GM18505 (cell line): ENCODE measurements around the gene NGRN.

Experiments used
- ATAC-seq: cut with Tn5 transposase; IDR thresholded peaks from one replicate; pipeline ENCODE4 v1.9.1; 2021; ENCODE audit not compliant: unreplicated experiment
- POLR2A ChIP-seq: IDR thresholded peaks from 4 replicates; pipeline ENCODE4 v1.6.1; 2011; ENCODE audit warnings: borderline replicate concordance; ENCODE audit not compliant: insufficient read depth, insufficient read length; ENCODE audit errors: extremely low read depth

The NGRN gene, protein sequence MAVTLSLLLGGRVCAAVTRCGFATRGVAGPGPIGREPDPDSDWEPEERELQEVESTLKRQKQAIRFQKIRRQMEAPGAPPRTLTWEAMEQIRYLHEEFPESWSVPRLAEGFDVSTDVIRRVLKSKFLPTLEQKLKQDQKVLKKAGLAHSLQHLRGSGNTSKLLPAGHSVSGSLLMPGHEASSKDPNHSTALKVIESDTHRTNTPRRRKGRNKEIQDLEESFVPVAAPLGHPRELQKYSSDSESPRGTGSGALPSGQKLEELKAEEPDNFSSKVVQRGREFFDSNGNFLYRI

DNA sequence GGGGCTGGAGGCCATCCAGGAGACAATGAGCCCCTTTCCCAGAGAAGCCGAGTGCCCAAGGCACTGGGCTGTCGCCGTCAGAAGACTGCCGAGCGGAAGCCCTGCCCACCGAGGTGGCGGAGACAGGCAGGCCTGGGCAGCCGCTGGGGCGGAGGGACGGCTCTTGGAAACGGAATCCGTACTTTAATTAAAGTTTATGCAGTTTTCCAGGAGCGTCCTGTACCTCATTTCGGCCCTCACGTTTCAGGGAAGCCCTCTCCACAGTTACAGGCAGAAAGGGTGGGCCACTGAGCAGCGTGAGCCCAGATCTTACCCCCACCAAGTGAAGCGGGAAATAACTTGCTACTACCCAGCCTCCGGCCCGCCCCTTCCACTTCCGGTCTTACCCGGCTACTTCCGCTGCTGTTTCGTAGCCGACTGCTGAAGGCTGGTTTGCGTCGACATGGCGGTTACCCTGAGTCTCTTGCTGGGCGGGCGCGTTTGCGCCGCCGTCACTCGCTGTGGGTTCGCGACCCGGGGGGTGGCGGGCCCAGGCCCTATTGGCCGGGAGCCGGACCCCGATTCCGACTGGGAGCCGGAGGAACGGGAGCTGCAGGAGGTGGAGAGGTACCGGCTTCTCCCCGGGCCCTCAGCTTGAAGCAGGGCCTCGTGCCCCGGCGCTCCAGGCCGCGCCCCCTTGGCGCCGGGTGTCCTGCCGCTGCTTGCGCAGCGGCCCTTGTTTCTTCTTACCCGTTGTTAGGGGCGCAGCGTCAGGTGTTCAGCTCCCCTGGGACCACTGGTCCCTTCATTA is at the start of gene NGRN:
Gene NGRN (plus strand): TSS at position 402 of the 790 bp plus-strand sequence. CDS start 41 bp downstream, at position 443.
- TF ChIP-seq POLR2A: peak; percentile 98
- ATAC-seq: peak; percentile 81

DNA sequence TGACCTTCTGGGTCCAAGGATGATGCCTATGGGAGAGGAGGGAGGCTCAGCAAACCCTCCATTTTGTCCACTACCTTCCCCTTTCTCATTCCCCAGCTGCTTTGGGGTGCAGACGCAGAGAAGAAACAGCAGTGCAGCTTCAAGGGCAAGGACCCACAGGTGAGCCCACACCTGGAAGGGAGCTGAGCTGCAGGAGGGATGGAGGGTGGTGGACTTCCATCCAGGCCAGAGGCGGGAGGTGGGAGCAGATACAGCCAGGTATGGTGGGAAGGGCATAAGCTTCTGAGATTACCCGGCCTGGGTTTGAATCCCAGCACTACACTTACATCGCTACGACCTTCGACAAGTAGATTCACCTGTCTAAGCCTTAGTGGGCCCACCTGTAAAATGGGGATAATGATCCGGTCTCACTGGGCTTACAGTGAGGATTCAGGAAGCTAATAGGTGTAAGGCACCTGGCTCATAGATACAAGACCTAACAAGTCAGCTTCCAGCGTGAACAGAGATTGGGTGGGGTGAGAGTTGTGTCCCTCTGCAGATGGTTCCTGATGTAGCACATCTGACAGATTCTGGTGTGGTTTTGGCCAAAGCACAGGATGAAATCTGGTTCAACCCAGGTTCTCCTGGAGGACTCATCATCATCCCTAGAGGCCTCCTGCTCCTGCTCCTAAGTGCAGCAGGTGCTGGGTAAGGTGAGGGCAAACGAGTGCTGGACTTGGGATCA is 47.6 kb upstream of the NGRN start:
- TF ChIP-seq POLR2A: no peak
- ATAC-seq: no peak

DNA sequence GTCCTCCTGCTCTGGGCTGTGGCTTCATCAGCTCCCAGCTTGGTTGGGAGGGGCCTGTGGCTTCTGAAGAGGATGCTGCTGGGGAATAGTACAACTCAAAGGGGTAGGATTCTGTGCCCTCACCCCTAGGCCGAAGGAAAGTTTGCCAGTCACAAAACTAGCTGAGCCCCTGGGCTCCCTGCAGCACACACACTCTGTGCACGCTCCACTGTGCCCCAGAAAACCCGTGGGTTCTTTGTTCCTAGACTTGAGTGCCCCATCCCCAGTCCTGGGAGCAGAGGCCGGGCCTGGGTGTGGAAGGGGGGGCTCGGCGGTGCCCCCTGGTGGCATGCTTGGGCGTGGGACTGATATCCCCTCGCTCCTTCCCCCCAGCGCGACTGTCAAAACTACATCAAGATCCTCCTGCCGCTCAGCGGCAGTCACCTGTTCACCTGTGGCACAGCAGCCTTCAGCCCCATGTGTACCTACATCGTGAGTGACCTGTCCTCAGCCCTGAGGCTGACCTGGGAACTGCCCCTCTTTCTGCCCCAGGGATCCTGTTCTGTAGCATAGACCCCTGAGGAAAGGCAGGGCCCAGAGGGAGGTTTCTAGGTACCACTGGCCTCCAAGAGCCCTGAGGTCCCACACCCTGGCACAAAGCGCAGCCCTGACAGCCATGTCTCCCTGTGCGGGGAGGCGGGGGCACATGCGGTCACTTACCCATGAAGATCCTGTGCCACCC is 45.9 kb upstream of the NGRN start:
- ATAC-seq: no peak

GRCh38 chr15:90221246-90221900 is 44.1 kb upstream of the NGRN start:
- TF ChIP-seq POLR2A: no peak
- ATAC-seq: no peak

More for the DNA sequence above, 45.9 kb upstream of the NGRN start:
- no peak for TF ChIP-seq POLR2A

DNA sequence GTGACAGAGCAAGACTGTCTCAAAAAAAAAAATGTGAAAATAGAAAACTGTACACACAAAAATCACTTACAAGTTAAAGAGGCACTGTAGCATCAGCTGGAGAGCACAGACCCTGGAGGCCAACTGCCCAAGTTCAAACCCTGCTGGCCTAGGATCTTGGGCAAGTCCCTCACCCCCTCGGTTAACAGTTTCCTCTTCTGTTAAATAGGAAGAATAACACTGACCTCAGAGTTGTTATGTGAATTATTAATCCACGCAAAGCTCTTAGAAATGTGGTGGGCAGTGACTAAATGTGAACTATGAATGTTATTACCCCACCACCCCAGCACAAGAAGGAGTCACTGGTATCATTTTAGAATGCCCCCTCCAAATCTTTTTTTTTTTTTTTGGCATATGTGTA is 42.9 kb upstream of the NGRN start:
- no peak for ATAC-seq
- no peak for TF ChIP-seq POLR2A

DNA sequence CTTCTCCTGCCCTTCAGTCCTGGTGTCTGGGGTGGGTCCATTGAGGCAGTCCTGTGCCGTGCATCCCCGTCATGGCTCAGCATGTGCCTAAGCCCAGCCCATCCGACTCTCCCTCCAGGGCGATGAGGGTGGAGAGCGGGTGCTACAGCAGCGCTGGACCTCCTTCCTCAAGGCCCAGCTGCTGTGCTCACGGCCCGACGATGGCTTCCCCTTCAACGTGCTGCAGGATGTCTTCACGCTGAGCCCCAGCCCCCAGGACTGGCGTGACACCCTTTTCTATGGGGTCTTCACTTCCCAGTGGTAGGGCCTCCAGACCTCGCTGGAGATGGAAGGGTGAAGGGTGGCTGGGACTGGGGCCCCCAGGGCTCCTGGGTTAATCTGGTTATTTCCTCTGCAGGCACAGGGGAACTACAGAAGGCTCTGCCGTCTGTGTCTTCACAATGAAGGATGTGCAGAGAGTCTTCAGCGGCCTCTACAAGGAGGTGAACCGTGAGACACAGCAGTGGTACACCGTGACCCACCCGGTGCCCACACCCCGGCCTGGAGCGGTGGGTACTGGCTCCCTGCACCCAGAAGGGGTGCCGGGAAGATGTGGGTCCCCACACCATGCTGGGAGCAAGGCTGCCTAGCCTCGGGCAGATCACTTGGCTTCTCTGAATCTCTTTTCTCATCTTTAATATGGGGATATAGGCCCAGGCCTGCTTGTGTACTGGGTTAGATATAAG is 41.9 kb upstream of the NGRN start:
- no peak for ATAC-seq
- no peak for TF ChIP-seq POLR2A

DNA sequence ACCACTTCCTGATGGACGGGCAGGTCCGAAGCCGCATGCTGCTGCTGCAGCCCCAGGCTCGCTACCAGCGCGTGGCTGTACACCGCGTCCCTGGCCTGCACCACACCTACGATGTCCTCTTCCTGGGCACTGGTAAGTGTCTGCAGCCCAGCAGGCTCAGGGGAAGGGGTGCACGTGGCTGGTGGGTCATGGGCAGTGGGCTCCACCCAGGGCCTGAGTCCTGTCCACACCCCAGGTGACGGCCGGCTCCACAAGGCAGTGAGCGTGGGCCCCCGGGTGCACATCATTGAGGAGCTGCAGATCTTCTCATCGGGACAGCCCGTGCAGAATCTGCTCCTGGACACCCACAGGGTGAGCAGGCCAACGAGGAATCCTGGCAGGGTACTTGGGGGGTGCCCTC is 40.4 kb upstream of the NGRN start:
- TF ChIP-seq POLR2A: no peak
- ATAC-seq: no peak

DNA sequence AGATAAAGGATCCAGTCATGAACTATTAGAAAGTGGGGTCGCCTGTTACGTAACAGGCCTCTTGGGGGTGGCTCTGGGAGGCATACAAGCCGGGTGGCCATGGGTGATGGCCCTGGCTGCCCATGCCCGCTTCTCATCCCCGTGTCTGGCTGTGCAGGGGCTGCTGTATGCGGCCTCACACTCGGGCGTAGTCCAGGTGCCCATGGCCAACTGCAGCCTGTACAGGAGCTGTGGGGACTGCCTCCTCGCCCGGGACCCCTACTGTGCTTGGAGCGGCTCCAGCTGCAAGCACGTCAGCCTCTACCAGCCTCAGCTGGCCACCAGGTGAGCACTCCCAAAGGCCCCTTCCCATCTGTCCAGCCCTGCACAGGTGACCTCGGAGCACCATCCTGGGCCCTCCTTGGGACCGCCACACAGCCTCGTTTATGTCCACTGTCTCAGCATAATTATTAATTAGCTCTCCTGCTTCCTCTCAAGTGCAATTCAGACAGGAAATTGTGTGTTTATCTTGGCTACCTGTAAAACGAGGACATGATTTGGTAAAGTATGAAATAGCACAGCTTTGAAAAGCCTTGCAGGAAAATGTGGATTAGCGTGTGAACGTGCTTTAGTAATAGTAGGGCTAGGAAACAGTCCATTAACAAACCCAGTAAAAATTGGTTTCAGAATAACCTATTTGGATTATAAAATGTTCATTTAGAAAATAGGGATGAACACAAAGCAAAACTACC is 39.8 kb upstream of the NGRN start:
- TF ChIP-seq POLR2A: no peak
- ATAC-seq: no peak

DNA sequence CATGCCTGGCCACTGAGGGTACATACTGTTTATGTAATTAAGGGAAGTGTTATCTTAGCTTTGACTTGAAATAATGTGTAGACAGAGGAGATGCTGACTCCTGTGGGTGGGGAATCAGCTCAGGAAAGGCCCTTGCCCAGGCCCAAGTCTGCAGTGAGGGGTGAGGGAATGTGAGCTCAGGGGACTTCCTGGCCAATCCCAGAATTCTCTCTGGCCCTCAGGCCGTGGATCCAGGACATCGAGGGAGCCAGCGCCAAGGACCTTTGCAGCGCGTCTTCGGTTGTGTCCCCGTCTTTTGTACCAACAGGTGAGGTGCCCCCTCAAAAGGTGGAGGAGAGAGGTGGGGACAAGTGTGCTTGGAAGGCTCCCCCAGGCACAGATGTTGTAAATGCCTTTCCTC is 38.1 kb upstream of the NGRN start:
- ATAC-seq: no peak
- TF ChIP-seq POLR2A: no peak

GRCh38 chr15:90227816-90228772 is 37.4 kb upstream of the NGRN start:
- TF ChIP-seq POLR2A: no peak
- ATAC-seq: no peak
